H7 (cell line): ENCODE results near the gene LY9. TPM values are rescaled to one million over a fixed set of nuclear protein-coding genes. Genes with fewer than 3 reads are reported as not detected.

Source experiments
- DNase-seq: peaks from one replicate; pipeline ENCODE4 v3.0.0; 2012
- H3K27me3 ChIP-seq: 2 replicates; pipeline ENCODE4 v1.6.0; 2011; ENCODE audit warnings: mild to moderate bottlenecking, low read length; ENCODE audit not compliant: control insufficient read depth, insufficient read depth
- H3K36me3 ChIP-seq: replicated peaks from 2 replicates; pipeline ENCODE4 v1.5.1; 2011; ENCODE audit warnings: low read length; ENCODE audit not compliant: control insufficient read depth, insufficient read depth
- H3K4me3 ChIP-seq: 2 replicates; pipeline ENCODE4 v1.5.1; 2011; ENCODE audit warnings: low read depth, mild to moderate bottlenecking, control low read depth, low read length, moderate library complexity; ENCODE audit not compliant: insufficient read depth
- total RNA-seq: library from RNA; depleted of rRNA; stranded (reverse); fragments of >200 nt; shearing (Covaris generic); gene quantifications from 2 replicates; pipeline ENCODE4 v1.2.3, GENCODE V29; 2014

Gene LY9
- total RNA-seq, 1 experiment from 2014 or later = 0.24 TPM

DNA sequence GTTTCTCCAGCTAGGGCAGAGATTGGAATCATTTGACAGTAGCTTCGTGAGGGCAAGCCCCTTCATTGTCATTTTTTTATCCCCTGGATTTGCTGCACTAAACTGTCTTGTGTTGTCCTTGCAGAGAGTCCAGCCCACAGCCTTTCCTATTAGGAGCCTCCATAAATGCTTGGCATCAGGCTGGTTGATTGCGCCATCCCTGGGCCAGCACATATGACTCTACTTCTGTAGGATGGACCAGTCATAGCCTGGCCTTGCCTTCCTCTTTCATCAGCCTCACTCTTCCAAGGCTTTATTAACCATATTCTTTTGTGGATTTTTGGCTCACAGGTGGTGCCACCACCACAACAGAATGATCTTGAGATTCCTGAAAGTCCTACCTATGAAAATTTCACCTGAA is 31.4 kb downstream of the LY9 start:
- Histone ChIP-seq H3K36me3 (no peaks in the 10 kb centered on the region), H3K4me3 (no peak overlapping the region), H3K27me3 (no peaks in the 10 kb centered on the region; the same call in 1 of the 2 replicates)
- no peak for DNase-seq

DNA sequence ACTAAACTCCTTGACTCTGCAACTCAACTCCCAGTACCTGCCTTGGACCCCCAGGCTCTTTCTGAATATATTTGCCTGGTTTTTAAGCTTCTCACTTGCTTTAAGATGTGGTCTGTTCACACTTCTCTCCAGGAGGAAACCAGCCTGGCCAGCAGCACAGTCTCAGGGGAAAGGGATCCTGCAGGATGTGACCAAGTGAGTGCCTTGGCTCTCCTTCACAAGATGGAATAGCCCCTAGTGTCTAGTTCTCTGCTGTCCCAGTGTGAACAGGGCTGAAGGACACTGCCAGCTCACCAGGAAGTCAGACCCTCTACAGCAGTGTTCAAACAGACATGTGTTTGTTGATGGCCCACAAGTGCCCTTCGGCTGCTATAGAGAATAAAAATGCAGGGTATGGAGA is 33.8 kb downstream of the LY9 start:
- no peak for DNase-seq
- H3K36me3 ChIP-seq = no peaks in the 10 kb centered on the region

DNA sequence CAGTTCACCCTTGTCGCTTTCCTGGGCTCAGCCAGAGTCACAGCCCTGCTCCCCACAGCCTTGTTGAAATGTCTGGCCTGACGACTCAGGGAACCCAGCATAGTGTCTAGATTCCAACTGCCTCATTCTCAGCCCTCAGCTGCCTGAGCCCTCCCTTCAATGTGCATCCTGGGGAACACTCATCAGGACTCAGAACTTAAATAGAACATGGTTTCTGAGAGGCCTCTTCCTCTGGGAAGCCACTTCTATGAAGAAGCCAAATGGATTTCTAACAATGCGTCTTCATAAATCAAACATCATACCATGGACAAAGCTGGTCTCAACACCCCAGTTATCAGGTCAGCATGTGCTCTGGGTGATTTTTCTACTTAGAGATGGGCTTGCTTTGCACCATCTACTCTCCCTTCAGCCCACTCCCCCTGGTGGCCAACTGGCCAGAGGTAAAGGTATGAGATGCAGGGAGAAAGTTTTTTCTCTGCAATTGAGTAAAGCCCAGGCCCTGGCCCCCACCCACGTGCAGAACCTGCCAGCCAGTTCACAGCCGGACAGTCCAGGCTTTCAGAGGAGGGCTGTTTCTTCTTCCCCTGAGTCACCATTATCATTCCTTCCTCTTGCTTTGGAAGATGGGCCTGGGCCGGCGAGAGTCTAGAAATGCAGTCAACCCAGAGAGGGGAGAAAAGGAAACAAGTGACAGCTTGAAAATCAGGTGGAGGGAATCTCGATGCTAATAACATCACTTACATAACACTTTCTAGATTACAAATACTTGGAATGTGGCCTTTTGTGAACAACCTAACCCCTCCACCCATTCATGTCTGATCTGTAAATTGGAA is 34.6 kb downstream of the LY9 start:
- Histone ChIP-seq H3K36me3 (no peaks in the 10 kb centered on the region), H3K4me3 (no peak overlapping the region), H3K27me3 (no peaks in the 10 kb centered on the region; the same call in 1 of the 2 replicates)
- peak; percentile 59 for DNase-seq

More for the DNA sequence above, 33.8 kb downstream of the LY9 start:
- no peak overlapping the region for H3K4me3 ChIP-seq
- H3K27me3 ChIP-seq = no peaks in the 10 kb centered on the region; the same call in 1 of the 2 replicates

DNA sequence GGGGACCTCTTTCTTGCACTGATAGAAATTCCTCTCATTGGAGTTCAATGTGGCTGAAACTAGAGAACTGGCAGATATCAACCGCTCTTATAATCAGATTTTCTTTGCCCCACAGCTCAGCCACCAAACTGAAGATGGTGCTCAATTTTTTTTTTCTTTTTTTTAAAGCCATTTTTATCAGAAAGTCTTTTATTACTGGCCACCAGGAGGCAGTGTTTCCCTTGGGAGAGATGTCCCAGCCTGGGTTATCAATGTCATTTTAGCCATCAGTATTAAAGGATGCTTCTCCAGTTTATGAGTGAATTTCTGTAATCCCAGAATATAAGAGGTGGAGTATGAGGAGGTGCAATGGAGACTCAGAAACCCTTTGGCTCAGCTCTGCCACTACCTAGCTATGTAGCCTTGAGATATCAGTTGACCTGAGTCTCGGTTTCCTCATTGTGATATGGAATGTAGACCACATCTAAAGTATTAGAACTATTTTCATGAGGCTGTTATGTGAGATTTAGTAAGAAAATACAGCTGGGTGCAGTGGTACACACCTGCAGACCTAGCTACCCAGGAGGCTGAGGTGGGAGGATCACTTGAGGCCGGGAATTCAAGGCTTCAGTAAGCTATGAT is 39.1 kb downstream of the LY9 start:
- no peaks in the 10 kb centered on the region; the same call in 1 of the 2 replicates for H3K27me3 ChIP-seq
- no peaks in the 10 kb centered on the region for H3K36me3 ChIP-seq
- DNase-seq = peak; percentile 53
- H3K4me3 ChIP-seq = no peak overlapping the region

DNA sequence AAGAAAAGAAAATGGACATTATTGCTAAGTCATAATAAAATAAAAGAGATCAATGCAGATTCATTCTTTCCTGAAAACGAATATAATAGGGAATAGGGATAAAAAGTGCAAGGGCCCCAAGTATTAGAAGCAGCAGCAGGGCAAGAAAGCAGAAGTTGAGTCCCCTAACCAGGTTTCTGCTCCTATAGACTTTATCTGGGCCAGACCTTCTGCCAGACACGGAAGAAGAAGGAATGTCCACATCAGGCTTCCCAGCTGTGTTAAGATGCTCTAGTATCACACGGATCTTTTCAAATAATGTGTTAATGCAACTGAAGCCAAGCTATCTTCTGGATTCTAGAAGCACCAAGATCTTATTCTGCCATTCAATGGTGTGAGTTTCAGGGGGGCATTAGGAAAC is 39.8 kb downstream of the LY9 start:
- no peak for DNase-seq
- Histone ChIP-seq H3K36me3 (no peaks in the 10 kb centered on the region), H3K27me3 (no peaks in the 10 kb centered on the region), H3K4me3 (no peak overlapping the region)

DNA sequence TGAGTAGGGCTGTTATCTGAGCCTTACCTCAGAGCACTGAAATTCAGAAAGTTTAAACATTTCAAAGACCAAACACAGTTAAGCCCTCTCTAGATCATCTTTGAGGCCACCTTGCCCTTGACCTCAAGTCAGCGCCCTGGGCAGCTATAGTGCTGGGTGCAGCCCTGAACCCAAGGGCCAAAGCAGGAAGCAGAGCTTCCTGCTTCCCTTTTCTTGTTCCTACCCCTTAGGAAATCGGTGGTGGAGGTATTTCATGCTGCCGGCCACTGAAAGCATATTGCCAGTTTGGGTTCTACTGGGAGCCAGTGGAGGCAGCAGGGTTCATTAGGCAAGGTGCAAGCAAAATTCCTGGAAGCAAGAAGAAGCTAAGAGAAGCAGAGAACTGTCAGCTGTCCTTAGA is 40.6 kb downstream of the LY9 start:
- Histone ChIP-seq H3K4me3 (no peak overlapping the region), H3K27me3 (no peaks in the 10 kb centered on the region), H3K36me3 (no peaks in the 10 kb centered on the region)
- DNase-seq = no peak

DNA sequence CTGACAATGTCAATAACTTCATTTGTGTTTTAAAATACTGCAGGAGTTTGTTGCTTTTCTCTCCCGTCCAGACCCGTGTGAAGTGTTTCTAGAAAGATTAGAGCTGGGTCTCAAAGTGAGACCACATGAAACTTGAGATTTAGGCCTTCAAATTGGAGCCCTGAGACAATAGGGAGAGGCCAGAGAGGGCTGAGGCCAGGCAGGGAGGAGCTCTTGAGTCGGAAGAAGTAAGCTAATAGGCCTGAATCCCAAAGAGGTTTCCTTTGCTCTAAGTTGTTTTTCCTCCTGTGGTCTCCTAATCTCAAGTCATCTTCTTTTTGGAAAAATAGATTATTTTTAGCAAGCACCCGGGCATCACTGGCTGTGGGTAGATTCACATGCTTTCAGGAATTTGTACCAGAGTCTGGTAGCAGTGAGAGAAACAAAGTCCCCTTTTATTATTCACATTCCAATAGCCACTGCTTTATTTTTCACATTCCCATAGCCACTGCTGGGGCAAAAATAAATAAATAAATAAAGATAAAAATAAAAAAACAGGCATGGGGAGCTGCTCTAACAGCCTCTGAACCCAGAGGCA is 41.1 kb downstream of the LY9 start:
- no peaks in the 10 kb centered on the region for H3K27me3 ChIP-seq
- no peak for DNase-seq
- no peaks in the 10 kb centered on the region for H3K36me3 ChIP-seq
- H3K4me3 ChIP-seq = no peak overlapping the region

GRCh38 chr1:160837558-160838205 is 41.7 kb downstream of the LY9 start:
- Histone ChIP-seq H3K4me3 (no peak overlapping the region), H3K36me3 (no peaks in the 10 kb centered on the region), H3K27me3 (no peaks in the 10 kb centered on the region)
- DNase-seq = no peak

DNA sequence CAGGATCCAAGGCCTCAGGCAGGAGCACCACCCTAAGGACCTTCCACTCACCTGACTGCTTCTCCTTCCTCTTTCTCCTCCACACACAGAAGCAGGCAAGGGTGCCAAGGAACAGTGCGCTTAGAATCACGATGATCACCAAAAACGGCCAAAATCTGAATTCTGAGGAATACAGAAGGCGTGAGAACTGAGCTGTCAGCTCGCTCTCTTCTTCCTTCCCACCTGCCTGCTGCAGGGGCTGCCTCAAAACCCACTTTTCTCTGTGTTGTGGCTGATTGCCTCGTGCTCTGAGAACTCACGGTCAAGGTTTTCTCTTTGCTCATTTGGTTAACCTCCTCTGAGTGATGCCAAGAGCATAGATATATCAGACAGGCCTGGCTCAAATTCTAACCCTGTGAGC is 42.9 kb downstream of the LY9 start:
- DNase-seq = no peak
- no peaks in the 10 kb centered on the region for H3K36me3 ChIP-seq
- H3K27me3 ChIP-seq = no peaks in the 10 kb centered on the region
- no peak overlapping the region for H3K4me3 ChIP-seq

DNA sequence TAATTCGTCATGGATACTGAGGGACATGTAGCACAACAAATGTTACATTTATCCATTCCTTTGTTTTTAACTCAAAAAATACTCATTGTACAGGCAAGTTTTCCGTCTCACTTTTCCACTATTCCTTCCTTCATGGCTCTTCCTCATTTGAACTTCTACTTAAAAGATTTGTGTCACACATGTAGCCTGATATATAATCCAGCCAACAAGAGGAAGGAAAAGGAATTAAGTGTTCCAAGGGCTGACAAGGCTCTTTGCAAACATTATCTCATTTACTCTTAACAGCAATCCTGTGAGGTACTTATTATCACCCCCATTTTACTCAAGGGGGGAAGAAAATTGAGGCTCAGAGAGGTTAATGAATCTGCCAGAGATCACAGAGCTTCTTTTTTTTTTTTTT is 43.8 kb downstream of the LY9 start:
- Histone ChIP-seq H3K4me3 (no peak overlapping the region), H3K27me3 (no peaks in the 10 kb centered on the region), H3K36me3 (no peaks in the 10 kb centered on the region)
- DNase-seq = no peak

DNA sequence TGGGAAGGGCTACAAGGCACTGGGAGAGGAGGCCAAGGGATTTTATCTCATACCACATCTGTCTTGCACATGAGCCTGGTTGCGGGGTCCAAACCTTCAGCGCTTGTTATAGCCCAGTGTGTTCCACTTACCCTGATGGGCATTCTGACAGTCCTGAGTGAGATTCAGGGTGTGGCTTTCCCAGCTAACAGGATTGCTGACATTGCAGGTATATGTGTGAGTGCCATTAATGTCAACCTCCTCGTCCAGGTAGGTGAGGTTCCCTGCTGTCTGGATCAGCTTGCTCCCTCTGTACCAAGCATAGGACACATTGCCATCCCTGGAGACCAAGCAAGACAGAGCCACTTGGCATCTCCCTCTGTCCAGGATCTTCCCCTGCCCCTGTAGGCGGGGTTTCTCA is 45.1 kb downstream of the LY9 start:
- no peaks in the 10 kb centered on the region for H3K27me3 ChIP-seq
- no peak for DNase-seq
- no peak overlapping the region for H3K4me3 ChIP-seq
- H3K36me3 ChIP-seq = no peaks in the 10 kb centered on the region

- no peak overlapping the region for H3K4me3 ChIP-seq
- DNase-seq = no peak
- no peaks in the 10 kb centered on the region for H3K36me3 ChIP-seq
- H3K27me3 ChIP-seq = no peaks in the 10 kb centered on the region
These were observed 48.7 kb downstream of the LY9 start for GRCh38 chr1:160844447-160845232.

DNA sequence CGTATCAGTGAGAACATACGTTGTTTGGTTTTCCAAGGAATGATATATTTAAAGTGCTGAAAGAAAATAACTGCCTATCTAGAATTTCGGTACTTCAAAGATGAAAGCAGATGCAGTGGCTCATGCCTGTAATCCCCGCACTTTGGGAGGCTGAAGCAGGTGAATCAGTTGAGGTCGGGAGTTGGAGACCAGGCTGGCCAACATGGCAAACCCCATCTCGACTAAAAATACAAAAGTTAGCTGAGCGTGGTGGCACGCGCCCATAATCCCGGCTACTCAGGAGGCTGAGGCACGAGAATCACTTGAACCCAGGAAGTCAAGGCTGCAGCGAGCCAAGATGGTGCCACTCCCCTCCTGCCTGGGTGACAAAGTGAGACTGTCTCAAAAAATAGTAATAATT is 50.3 kb downstream of the LY9 start:
- no peaks in the 10 kb centered on the region for H3K36me3 ChIP-seq
- no peak overlapping the region for H3K4me3 ChIP-seq
- DNase-seq = no peak
- no peaks in the 10 kb centered on the region for H3K27me3 ChIP-seq

DNA sequence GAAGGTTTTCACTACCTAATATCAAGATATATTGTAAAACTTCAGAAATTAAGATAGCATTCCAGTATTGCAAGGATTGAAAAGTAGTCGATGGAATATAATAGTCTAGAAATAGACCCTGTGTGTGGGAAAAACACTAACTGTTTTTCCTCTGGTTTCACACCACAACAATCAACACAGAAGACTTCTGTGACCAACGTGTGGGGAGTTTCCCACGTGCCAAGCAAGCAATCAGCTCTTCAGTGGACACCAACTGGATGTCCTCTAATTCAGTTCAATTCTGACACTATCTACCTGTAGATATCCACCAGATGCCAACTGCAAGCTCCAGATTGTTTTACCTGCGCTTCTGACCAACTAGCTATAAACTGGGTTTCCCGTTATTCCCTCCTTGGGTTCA is 54.6 kb downstream of the LY9 start:
- Histone ChIP-seq H3K36me3 (no peaks in the 10 kb centered on the region), H3K4me3 (no peak overlapping the region), H3K27me3 (no peaks in the 10 kb centered on the region)
- no peak for DNase-seq
